ENCODE measurements around the gene TP53.
A peak's percentile ranks its signal among the peaks of the same experiment; 100 is the strongest.
"Not testable (repeated sequence)": the region's sequence is repeated elsewhere in the genome, so short reads cannot be mapped to it uniquely, and the experiment has no call there.

Gene TP53

GRCh38 chr17:7673239-7673638 is 14.1 kb downstream of the TP53 start:
- peak; percentile 45 for DNase-seq

DNA sequence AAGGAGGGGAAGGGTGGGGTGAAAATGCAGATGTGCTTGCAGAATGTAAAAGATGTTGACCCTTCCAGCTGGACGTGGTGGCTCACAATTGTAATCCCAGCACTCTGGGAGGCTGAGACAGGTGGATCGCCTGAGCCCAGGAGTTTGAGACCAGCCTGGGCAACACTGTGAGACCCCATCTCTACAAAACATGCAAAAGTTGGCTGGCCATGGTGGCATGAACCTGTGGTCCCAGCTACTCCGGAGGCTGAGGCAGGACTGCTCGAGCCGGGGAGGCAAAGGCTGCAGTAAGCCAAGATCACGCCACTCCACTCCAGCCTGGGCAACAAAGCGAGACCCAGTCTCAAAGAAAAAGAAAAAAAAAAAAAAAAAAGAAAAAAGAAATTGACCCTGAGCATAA is 18.8 kb downstream of the TP53 start:
- DNase-seq: no peak

GRCh38 chr17:7667656-7668406 is 19.5 kb downstream of the TP53 start:
- DNase-seq: no peak

DNA sequence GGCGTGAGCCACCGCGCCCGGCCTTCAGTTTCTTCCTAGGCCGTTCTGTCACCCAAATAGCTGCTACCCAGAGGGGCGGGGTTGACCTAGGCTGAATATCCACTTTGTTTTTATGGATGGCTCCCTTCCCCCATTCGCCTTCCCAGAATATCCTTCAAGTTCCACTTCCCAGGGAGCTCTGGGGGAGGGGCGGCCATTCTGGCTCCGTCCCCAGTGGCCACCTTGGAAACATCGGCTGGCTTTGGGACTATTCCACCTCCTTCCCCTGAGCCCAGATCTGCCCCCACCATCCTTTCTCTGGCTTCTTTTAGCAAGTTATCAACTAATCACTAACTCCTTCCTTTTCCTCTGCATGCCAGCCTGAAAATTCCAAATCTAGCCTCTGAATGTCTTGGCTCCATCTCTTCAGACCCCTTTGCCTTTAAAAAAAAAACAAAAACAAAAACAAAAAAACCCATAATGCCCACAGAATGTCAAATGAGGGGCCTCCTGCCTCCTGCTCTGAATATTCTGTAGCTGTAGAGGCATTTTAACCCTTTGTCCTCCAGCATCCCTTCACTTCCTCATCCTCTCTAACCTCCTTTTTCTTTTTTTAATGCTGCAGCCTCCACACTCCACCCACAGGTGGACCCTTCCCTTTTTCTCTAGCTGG is 30.2 kb downstream of the TP53 start:
- DNase-seq: no peak

- DNase-seq: no peak
These were observed 31.8 kb downstream of the TP53 start for GRCh38 chr17:7655541-7655840.

DNA sequence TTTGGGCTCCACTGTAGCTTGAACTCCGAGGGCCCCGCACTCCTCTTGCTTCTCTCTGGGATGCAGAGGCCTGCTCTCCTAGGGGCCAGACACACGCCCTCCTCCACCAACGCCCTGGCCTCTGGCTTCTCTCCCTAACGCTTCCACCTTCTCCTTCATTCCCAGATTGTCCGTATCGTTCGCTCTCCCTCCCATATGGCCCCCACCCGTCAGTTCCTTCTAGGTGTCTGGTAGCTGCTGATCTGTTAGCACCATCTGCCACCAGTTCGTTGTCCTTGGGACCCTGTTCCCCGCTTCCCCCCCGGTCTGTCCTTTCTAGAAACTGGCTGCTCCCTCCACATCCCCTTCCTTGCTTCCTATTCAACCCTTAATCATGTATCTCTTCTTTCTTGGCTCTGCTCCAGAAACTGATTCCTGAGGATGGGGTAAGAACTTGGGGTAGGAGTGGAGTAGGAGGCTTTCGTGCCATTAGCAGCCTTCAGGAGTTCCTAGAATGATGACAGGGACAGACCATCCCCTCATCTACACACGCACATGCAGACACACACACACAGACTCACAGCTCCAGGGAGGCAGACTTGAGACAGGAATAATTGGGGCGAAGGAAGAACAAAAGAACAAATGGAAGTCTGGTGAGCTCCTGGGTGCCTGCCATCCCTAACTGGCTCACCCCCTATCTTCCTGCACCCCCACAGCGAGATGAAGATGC is 32.3 kb downstream of the TP53 start:
- no peak for DNase-seq

- no peak for DNase-seq
These were observed 34.6 kb downstream of the TP53 start for GRCh38 chr17:7652388-7653356.

DNA sequence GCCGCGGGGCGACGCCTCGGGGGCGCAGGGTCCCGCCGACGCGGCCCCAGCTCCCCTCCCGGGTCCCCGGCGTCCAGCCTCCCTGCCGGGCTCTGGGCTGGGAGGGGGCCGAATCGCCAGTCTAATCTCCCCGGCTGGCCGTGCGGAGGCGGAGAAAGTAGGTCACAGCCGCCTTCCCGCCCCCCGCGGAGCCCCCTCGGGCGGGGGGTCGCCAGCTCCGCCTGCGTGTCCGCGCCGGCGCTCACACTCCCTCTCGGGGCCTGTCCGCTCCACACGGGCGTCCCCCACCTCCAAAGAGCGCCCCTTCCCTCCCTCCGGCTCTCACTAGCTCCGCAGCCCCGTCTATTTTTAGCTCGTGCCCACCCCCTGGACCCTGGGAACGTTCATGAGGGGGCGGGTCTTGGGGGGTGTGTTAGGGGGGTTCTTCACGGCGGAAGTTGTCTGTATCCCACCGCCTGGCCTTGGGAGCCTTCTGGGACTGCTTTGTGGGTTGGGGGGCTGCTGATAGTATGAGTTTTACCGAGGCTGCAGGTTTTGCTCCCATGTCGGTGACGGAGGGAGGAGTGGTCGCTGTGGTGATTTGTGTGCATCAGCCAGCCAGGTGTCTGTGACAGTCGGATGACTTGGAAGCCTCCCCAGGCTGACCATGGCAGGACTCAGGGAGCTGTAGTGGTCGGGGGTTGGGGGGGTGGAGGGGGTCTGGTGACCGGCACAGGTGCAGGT is 35.5 kb downstream of the TP53 start:
- no peak for DNase-seq

- no peak for DNase-seq
These were observed 36.1 kb downstream of the TP53 start for GRCh38 chr17:7651097-7651664.

GRCh38 chr17:7650509-7651096 is 36.7 kb downstream of the TP53 start, which contains the start of gene ATP1B2:
Gene ATP1B2 (plus strand): TSS chr17:7650926. CDS start chr17:7651519, 593 bp downstream.
- DNase-seq: peak; percentile 74

DNA sequence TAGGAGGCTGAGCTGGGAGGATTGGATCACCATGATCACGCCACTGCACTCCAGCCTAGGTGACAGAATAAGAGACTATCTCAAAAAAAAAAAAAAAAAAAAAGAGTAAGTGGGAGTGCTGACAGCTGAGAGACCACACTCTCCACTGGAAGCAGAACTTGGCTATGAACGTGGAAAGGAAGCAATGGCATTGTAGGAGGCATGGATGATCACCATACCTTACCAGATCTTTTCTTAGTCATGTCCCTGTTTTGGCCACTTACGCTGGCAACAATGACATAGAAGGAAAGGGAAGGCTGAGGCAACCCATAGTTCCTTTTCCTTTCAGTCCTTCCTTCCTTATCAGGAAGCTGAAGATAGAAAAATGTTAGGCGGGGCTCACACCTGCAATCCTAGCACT is 40.3 kb downstream of the TP53 start:
- no peak for DNase-seq

GRCh38 chr17:7646457-7646856 is 40.8 kb downstream of the TP53 start:
- DNase-seq: no peak

- DNase-seq: no peak
These were observed 42.5 kb downstream of the TP53 start for GRCh38 chr17:7644775-7645174.

GRCh38 chr17:7641635-7642034 is 45.7 kb downstream of the TP53 start:
- DNase-seq: not testable (repeated sequence)

DNA sequence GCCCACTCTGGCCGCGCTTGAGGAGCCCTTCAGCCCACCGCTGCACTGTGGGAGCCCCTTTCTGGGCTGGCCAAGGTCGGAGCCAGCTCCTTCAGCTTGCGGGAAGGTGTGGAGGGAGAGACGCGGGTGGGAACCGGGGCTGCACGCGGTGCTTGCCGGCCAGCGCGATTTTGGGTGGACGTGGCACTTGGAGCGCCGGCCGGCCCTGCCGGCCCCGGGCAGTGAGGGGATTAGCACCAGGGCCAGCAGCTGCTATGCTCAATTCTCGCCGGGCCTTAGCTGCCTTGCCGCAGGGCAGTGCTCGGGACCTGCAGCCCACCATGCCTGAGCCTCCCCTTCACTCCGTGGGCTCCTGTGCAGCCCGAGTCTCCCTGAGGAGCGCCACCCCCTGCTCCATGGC is 46.5 kb downstream of the TP53 start:
- DNase-seq: no peak

GRCh38 chr17:7636163-7636562 is 51.1 kb downstream of the TP53 start:
- DNase-seq: no peak

- DNase-seq: no peak
These were observed 52.9 kb downstream of the TP53 start for GRCh38 chr17:7634384-7634783.

- DNase-seq: no peak
These were observed 54.2 kb downstream of the TP53 start for GRCh38 chr17:7633093-7633492.

DNA sequence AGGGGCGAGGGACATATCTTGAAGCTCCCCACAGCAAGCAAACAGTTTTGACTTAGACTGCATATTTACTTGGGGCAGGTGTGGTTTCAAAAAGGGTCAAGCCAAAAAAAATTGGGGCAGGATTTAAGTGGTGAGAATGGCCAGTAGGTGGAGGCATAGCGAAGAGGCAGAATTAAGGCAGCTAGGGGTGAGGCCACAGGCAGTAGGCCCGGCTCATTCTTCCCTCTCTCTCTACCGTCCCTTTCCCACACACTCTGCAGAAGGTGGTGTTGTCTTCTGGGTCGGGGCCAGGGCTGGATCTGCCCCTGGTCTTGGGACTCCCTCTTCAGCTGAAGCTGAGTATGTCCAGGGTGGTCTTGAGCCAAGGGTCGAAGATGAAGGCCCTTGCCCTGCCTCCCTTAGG is 54.8 kb downstream of the TP53 start:
- no peak for DNase-seq

DNA sequence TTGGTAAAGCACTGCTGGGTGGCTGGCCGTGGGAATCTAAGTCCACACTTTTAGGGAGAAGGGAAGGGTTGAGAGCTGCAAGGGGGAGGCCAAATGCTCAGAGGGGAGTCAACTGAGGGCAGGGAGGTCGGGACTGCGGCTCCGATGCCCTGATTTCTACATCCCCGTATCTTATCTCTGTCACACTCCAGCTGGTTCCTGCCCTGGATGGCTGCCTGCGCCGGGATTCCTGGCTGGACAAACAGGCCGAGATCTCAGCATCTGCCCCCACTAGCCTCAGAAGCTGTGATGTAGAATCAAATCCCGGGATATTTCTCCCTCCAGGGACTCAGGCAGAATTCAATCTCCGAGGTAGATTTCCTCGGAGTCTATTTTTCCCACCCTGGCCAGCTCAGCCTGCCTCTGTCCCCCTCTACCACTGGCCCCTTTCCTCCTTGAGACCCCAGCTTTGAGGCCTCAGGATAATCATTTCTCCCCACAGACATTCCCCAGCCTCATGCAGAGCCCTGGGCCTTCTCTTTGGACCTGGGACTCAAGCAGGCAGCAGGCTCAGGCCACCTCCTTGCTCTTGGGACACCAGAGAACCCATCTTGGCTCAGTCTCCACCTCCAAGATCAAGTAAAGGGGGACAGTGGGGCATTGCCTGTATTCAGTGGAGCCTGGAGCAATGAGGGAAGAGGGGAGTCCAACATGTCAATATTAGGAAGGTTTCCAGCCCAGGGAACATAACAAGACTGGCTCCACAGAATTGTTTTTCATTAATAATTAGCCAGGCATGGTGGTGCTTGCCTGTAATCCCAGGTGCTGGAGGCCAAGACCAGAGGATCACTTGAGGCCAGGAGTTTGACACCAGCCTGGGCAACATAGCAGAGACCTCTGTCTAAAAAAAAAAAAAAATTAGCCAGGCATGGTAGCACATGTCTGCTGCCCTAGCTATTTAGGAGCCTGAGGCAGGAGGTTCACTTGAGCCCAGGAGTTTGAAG is 55.6 kb downstream of the TP53 start:
- no peak for DNase-seq

Data from activated naive CD4-positive, alpha-beta T cell treated with anti-CD3 and anti-CD28 coated beads, Interleukin-2, amount 50 U/mL, for 16 hours (primary cell).